Natural killer cell (primary cell): ENCODE measurements around the gene C2orf81. TPM values are rescaled to one million over a fixed set of nuclear protein-coding genes. Genes with fewer than 3 reads are reported as not detected.

Experiments used
- ATAC-seq, 3 donors: fragments of 150-1000 bp in 2 of 3; fragments of 200-7000 bp in 1 of 3; cut with Tn5 transposase; 1 replicate in 1 of 3; 2 replicates in 2 of 3; pipeline ENCODE4 v1.10.0; 2021; ENCODE audit warnings: mild to moderate bottlenecking in 2 of 3, moderate library complexity in 2 of 3
- DNase-seq, 2 donors: peaks; one replicate each; pipeline versions ENCODE4 v3.0.0 to v3.0.0-alpha.2; 2013 to 2021; ENCODE audit warnings: mixed read lengths in 1 of 2
- H3K27ac ChIP-seq: one replicate; pipeline ENCODE4 v1.5.1; 2013; ENCODE audit warnings: mild to moderate bottlenecking, low read length
- H3K27me3 ChIP-seq: one replicate; pipeline ENCODE4 v1.6.1; 2013; ENCODE audit warnings: low read length; ENCODE audit not compliant: control insufficient read depth, insufficient read depth
- H3K36me3 ChIP-seq: one replicate; pipeline ENCODE4 v1.6.1; 2013; ENCODE audit warnings: low read length; ENCODE audit not compliant: control insufficient read depth, insufficient read depth
- H3K4me1 ChIP-seq: one replicate; pipeline ENCODE4 v1.6.1; 2013; ENCODE audit warnings: low read length; ENCODE audit not compliant: control insufficient read depth, insufficient read depth
- H3K4me3 ChIP-seq: one replicate; pipeline ENCODE4 v1.5.1; 2013; ENCODE audit warnings: low read length
- H3K9me3 ChIP-seq: one replicate; pipeline ENCODE4 v1.6.1; 2013; ENCODE audit warnings: low read length; ENCODE audit not compliant: control insufficient read depth, insufficient read depth
- H3K27ac Mint-ChIP-seq, 2 donors: one replicate each; pipeline ENCODE4 v1.8.0; 2022; ENCODE audit warnings: mild to moderate bottlenecking in 2 of 2, mixed read lengths in 2 of 2, moderate library complexity in 1 of 2
- H3K27me3 Mint-ChIP-seq, 2 donors: one replicate each; pipeline ENCODE4 v1.8.0; 2022; ENCODE audit warnings: low read depth in 2 of 2, mixed read lengths in 2 of 2
- H3K36me3 Mint-ChIP-seq: one replicate; pipeline ENCODE4 v1.8.0; 2022; ENCODE audit warnings: mixed read lengths
- H3K4me1 Mint-ChIP-seq, 2 donors: one replicate each; pipeline ENCODE4 v1.8.0; 2022; ENCODE audit warnings: mixed read lengths in 2 of 2
- H3K4me3 Mint-ChIP-seq: one replicate; pipeline ENCODE4 v1.8.0; 2022; ENCODE audit warnings: mild to moderate bottlenecking, moderate library complexity, mixed read lengths
- H3K9me3 Mint-ChIP-seq, 2 donors: one replicate each; pipeline ENCODE4 v1.8.0; 2022; ENCODE audit warnings: mixed read lengths in 2 of 2
- CTCF ChIP-seq: fragments of 200-600 bp; IDR thresholded peaks from one replicate; pipeline ENCODE4 v1.8.0; 2022; ENCODE audit warnings: antibody characterized with exemption
- WGBS: methylation state at CpG from one replicate; pipeline ENCODE4 v1.1.7; 2013; ENCODE audit warnings: missing lambda C conversion rate; ENCODE audit not compliant: insufficient coverage; 5-methylcytosine and 5-hydroxymethylcytosine counted together
- intact Hi-C: fragments of 100-400 bp; cut with micrococcal nuclease; formaldehyde crosslinking; loops from one replicate; pipeline ENCODE4 v1.14.2; 2022
- total RNA-seq, 4 donors: library from RNA; stranded (reverse); fragments of 120-200 nt in 1 of 4; gene quantifications; one replicate each; pipeline versions ENCODE4 v1.2.3 to v1.2.4, GENCODE V29; 2013 to 2022

The C2orf81 gene
- total RNA-seq, 3 donors from 2014 or later (not counting 1 experiment from before 2014, with no cell fraction given) = 1.7 to 3.2 (median 1.7) TPM

GRCh38 chr2:74407682-74408081 is 13.7 kb downstream of the C2orf81 start:
- Histone ChIP-seq H3K9me3 (no peaks in the 10 kb centered on the region), H3K27ac (no peak overlapping the region), H3K4me1 (no peaks in the 10 kb centered on the region), H3K4me3 (no peak overlapping the region), H3K27me3 (no peaks in the 10 kb centered on the region), H3K36me3 (no peaks in the 10 kb centered on the region)
- 89% methylated on average over 5 of the region's 5 CpGs for WGBS
- intact Hi-C loops = no loop called here
- Mint-ChIP-seq H3K9me3 (no peaks in the 10 kb centered on the region), H3K36me3 (no peaks in the 10 kb centered on the region), H3K27ac (no peak overlapping the region), H3K27me3 (peaks cover 7 to 14% of the 10 kb centered on the region in 2 donors), H3K4me3 (no peak overlapping the region), H3K4me1 (no peaks in the 10 kb centered on the region)
- ATAC-seq (no peak), DNase-seq (no peak)
- no peak for TF ChIP-seq CTCF

- H3K9me3 ChIP-seq = no peaks in the 10 kb centered on the region
- no peak overlapping the region for H3K27ac ChIP-seq
- no peak for TF ChIP-seq CTCF
- Mint-ChIP-seq H3K27ac (no peak overlapping the region), H3K9me3 (no peaks in the 10 kb centered on the region), H3K4me1 (no peaks in the 10 kb centered on the region), H3K27me3 (peaks cover 7 to 14% of the 10 kb centered on the region in 2 donors), H3K4me3 (no peak overlapping the region), H3K36me3 (no peaks in the 10 kb centered on the region)
- ATAC-seq (peak in 1 of 3 donors; percentile 38), DNase-seq (no peak)
- H3K4me3 ChIP-seq = no peak overlapping the region
- no peaks in the 10 kb centered on the region for H3K27me3 ChIP-seq
- no peaks in the 10 kb centered on the region for H3K4me1 ChIP-seq
- intact Hi-C loops = no loop called here
- no peaks in the 10 kb centered on the region for H3K36me3 ChIP-seq
Measured at GRCh38 chr2:74406035-74406434, 15.4 kb downstream of the C2orf81 start.

- H3K9me3 ChIP-seq = no peaks in the 10 kb centered on the region
- 93% methylated on average over 1 of the region's 2 CpGs for WGBS
- no peak overlapping the region for H3K27ac ChIP-seq
- no peaks in the 10 kb centered on the region for H3K27me3 Mint-ChIP-seq
- ATAC-seq (no peak), DNase-seq (no peak)
- no peaks in the 10 kb centered on the region for H3K4me1 Mint-ChIP-seq
- H3K4me3 ChIP-seq = no peak overlapping the region
- H3K27me3 ChIP-seq = no peaks in the 10 kb centered on the region
- no peak overlapping the region for H3K27ac Mint-ChIP-seq
- H3K4me3 Mint-ChIP-seq = no peak overlapping the region
- intact Hi-C loops = no loop called here
- no peak for TF ChIP-seq CTCF
- H3K4me1 ChIP-seq = no peaks in the 10 kb centered on the region
- no peaks in the 10 kb centered on the region for H3K9me3 Mint-ChIP-seq
- no peaks in the 10 kb centered on the region for H3K36me3 Mint-ChIP-seq
- H3K36me3 ChIP-seq = no peaks in the 10 kb centered on the region
Measured at GRCh38 chr2:74401891-74402290, 19.5 kb downstream of the C2orf81 start.

- Mint-ChIP-seq H3K9me3 (no peaks in the 10 kb centered on the region), H3K27me3 (peaks cover 0 to 2% of the 10 kb centered on the region in 2 donors), H3K4me3 (no peak overlapping the region), H3K4me1 (no peaks in the 10 kb centered on the region), H3K27ac (no peak overlapping the region), H3K36me3 (no peaks in the 10 kb centered on the region)
- ATAC-seq = peak in 2 of 3 donors; percentile 75 to 77
- no peak overlapping the region for H3K4me3 ChIP-seq
- H3K4me1 ChIP-seq = no peaks in the 10 kb centered on the region
- peak; percentile 62 for TF ChIP-seq CTCF
- no peaks in the 10 kb centered on the region for H3K27me3 ChIP-seq
- H3K9me3 ChIP-seq = no peaks in the 10 kb centered on the region
- peak in 1 of 2 donors; percentile 68 for DNase-seq
- no peaks in the 10 kb centered on the region for H3K36me3 ChIP-seq
- intact Hi-C loops = no loop called here
- no peak overlapping the region for H3K27ac ChIP-seq
Measured at GRCh38 chr2:74399785-74400184, 21.6 kb downstream of the C2orf81 start.
